Stimulated activated CD8-positive, alpha-beta memory T cell treated with anti-CD3 and anti-CD28 coated beads, Interleukin-2, amount 100 ng/mL, for 48 hours (primary cell): ENCODE data around the gene RTP5.

Experiments
- DNase-seq, 2 donors: peaks; one replicate each; pipeline ENCODE4 v3.0.0-alpha.2; 2020; ENCODE audit warnings: low read depth in 2 of 2

Gene RTP5

GRCh38 chr2:241843321-241844065 lies 26.0 kb upstream of the RTP5 start:
- no peak for DNase-seq

- peak; percentile 85 to 89 for DNase-seq
Observed at GRCh38 chr2:241844066-241844728, 25.3 kb upstream of the RTP5 start.

- no peak for DNase-seq
Observed at GRCh38 chr2:241844831-241845578, 24.5 kb upstream of the RTP5 start.

- DNase-seq: no peak
Observed at GRCh38 chr2:241846406-241846805, 23.1 kb upstream of the RTP5 start.

- no peak for DNase-seq
Observed at GRCh38 chr2:241848761-241849615, 20.5 kb upstream of the RTP5 start.

- DNase-seq: no peak
Observed at GRCh38 chr2:241849616-241850543, 19.6 kb upstream of the RTP5 start.

- no peak for DNase-seq
Observed at GRCh38 chr2:241850544-241851324, 18.8 kb upstream of the RTP5 start.

GRCh38 chr2:241851325-241852115 lies 18.0 kb upstream of the RTP5 start:
- no peak for DNase-seq

GRCh38 chr2:241852116-241852980 lies 17.2 kb upstream of the RTP5 start:
- DNase-seq: no peak

GRCh38 chr2:241852981-241853631 lies 16.4 kb upstream of the RTP5 start:
- DNase-seq: no peak

GRCh38 chr2:241853651-241854341 lies 15.7 kb upstream of the RTP5 start:
- no peak for DNase-seq

- no peak for DNase-seq
Observed at GRCh38 chr2:241854342-241855244, 14.9 kb upstream of the RTP5 start.

GRCh38 chr2:241855245-241855887 lies 14.2 kb upstream of the RTP5 start:
- no peak for DNase-seq

GRCh38 chr2:241855888-241856422 lies 13.6 kb upstream of the RTP5 start:
- no peak for DNase-seq

- DNase-seq: no peak
Observed at GRCh38 chr2:241857041-241857541, 12.4 kb upstream of the RTP5 start.
